ENCODE data around the gene CFL1. TPM values are rescaled to one million over a fixed set of nuclear protein-coding genes. Genes with fewer than 3 reads are reported as not detected.
"Not testable (repeated sequence)": the region's sequence is repeated elsewhere in the genome, so short reads cannot be mapped to it uniquely, and the experiment has no call there.

CFL1 gene
- total RNA-seq, 2 donors from 2014 or later: 1,740 to 2,016 TPM

- intact Hi-C loops (cut with DNase I, micrococcal nuclease): no loop called here
- peak in 1 of 2 donors; percentile 25 for DNase-seq
- ATAC-seq: no peak
Observed at GRCh38 chr11:65851811-65852507, 6.0 kb downstream of the CFL1 start.

GRCh38 chr11:65851083-65851579 is 6.8 kb downstream of the CFL1 start:
- DNase-seq: peak in 1 of 2 donors; percentile 26
- no peak for ATAC-seq
- intact Hi-C loops (cut with DNase I, micrococcal nuclease): no loop called here

DNA sequence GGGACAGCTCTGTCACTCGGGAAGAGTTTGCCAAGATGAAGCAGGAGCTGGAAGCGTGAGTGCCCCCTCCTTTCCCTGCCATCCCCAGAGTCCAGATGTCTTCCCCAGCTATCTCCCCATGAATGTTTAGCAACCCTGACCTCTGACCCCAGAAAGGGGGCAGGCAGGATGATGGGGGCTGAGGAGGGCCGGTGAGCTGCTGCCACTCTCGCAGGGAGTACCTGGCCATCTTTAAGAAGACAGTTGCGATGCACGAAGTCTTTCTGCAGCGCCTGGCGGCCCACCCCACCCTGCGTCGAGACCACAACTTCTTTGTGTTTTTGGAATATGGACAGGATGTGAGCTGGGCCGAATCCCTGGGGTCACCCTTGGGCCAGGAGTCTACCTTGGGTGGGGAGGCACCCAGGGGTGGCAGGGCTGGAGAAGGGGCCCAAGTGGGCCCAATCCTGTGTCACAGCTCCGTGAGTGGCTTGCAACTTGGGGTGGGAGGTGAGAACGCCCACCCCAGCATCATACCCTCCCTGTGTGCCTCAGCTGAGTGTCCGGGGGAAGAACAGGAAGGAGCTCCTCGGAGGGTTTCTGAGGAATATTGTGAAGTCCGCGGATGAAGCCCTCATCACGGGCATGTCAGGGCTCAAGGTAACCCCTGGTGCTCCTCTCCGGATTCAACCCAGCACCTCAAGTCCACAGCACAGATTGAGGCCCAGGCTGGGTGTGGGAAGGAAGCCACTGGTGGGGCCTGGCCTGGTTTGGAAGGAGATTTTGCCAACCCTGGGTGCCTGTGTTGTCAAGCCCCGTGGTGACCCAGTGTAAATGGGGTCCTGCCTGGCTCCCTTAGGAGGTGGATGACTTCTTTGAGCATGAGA is 7.5 kb downstream of the CFL1 start:
- intact Hi-C loops (cut with DNase I, micrococcal nuclease): no loop called here
- ATAC-seq: no peak
- peak in 1 of 2 donors; percentile 23 for DNase-seq

DNA sequence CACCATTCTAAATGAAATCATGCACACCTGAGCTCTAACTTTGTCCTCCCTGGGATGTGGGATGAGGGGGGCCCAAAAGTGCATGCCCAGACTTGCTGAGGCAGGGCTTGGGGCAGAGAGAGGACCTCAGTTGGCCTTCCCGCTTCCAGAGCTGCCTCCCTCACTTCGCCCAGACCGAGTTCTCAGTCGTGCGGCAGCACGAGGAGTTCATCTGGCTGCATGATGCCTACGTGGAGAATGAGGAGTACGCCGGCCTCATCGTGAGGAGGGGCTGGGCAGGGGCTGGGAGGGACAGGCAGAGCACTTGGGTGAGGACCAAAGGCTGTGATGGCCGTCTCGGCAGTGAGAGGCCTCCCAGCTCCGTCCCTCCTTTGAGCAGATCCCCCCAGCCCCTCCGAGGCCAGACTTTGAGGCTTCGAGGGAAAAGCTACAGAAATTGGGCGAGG is 8.2 kb downstream of the CFL1 start:
- intact Hi-C loops (cut with DNase I, micrococcal nuclease): no loop called here
- DNase-seq (no peak), ATAC-seq (no peak)

GRCh38 chr11:65849366-65849765 is 8.6 kb downstream of the CFL1 start:
- intact Hi-C loops (cut with DNase I, micrococcal nuclease): no loop called here
- no peak for ATAC-seq
- DNase-seq: peak in 1 of 2 donors; percentile 18

GRCh38 chr11:65848693-65849092 is 9.3 kb downstream of the CFL1 start:
- intact Hi-C loops (cut with DNase I, micrococcal nuclease); ATAC-seq; DNase-seq: not testable (repeated sequence)

DNA sequence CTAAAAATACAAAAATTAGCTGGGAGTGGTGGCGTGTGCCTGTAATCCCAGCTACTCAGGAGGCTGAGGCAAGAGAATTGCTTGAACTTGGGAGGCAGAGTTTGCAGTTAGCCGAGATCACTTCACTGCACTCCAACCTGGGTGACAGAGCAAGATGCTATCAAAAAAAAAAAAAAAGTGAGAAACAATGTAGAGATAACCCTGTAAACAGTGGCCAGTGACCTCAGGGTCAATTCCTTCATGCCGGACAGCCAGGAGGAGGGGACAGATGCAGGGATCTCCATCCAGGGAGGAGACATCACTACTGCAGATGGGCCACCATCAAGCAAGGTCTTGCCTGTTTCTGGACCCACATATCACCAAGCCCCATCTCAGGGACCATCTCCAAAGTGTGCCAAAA is 10.2 kb downstream of the CFL1 start:
- intact Hi-C loops (cut with DNase I, micrococcal nuclease): no loop called here
- ATAC-seq (no peak), DNase-seq (no peak)

GRCh38 chr11:65844231-65844872 is 13.6 kb downstream of the CFL1 start:
- peak in 1 of 2 donors; percentile 56 for DNase-seq
- intact Hi-C loops (cut with DNase I, micrococcal nuclease): no loop called here
- peak; percentile 74 for ATAC-seq

- DNase-seq (no peak), ATAC-seq (peak; percentile 24)
- intact Hi-C loops (cut with DNase I, micrococcal nuclease): no loop called here
Observed at GRCh38 chr11:65843811-65844210, 14.2 kb downstream of the CFL1 start.

DNA sequence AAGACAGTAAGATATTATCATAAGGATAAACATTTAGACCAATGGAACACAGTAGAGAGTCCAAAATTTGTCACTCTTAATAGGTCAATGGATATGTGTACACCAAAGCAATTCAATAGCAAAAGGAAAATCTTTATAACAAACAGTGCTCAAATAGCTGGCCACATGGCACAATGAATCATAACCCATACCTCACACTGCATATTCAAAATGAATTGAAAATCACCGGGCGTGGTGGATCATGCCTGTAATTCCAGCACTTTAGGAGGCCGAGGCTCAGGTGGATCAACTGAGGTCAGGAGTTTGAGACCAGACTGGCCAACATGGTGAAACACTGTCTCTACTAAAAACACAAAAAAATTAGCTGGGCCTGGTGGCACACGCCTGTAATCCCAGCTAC is 15.8 kb downstream of the CFL1 start:
- intact Hi-C loops (cut with DNase I, micrococcal nuclease): no loop called here
- ATAC-seq (peak; percentile 23), DNase-seq (no peak)

GRCh38 chr11:65834202-65834601 is 23.8 kb downstream of the CFL1 start:
- ATAC-seq: peak; percentile 5
- no peak for DNase-seq
- intact Hi-C loops (cut with DNase I, micrococcal nuclease): no loop called here

- DNase-seq: peak; percentile 94 to 96
- intact Hi-C loops (cut with DNase I, micrococcal nuclease): no loop called here
Observed at GRCh38 chr11:65833297-65834030, 24.5 kb downstream of the CFL1 start, which contains the start of gene SNX32. TSS of gene SNX32 (plus strand) at chr11:65833963. CDS start at chr11:65834066, 103 bp downstream.

DNA sequence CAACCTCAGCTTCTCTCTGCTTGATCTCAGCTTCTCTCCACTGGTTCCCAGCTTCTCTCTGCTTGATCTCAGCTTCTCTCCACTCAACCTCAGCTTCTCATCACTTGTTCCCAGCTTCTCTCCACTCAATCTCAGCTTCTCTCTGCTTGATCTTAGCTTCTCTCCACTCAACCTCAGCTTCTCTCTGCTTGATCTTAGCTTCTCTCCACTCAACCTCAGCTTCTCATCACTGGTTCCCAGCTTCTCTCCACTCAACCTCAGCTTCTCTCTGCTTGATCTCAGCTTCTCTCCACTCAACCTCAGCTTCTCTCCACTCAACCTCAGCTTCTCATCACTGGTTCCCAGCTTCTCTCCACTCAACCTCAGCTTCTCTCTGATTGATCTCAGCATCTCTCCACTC is 25.7 kb downstream of the CFL1 start:
- ATAC-seq; intact Hi-C loops (cut with DNase I, micrococcal nuclease); DNase-seq: not testable (repeated sequence)

More at GRCh38 chr11:65833297-65834030, 24.5 kb downstream of the CFL1 start, which contains the start of gene SNX32:
- ATAC-seq: peak; percentile 100

- ATAC-seq (no peak), DNase-seq (no peak)
- intact Hi-C loops (cut with DNase I, micrococcal nuclease): no loop called here
Observed at GRCh38 chr11:65829459-65829858, 28.5 kb downstream of the CFL1 start.

- intact Hi-C loops (cut with DNase I, micrococcal nuclease): no loop called here
Observed at GRCh38 chr11:65826984-65827735, 30.8 kb downstream of the CFL1 start.

DNA sequence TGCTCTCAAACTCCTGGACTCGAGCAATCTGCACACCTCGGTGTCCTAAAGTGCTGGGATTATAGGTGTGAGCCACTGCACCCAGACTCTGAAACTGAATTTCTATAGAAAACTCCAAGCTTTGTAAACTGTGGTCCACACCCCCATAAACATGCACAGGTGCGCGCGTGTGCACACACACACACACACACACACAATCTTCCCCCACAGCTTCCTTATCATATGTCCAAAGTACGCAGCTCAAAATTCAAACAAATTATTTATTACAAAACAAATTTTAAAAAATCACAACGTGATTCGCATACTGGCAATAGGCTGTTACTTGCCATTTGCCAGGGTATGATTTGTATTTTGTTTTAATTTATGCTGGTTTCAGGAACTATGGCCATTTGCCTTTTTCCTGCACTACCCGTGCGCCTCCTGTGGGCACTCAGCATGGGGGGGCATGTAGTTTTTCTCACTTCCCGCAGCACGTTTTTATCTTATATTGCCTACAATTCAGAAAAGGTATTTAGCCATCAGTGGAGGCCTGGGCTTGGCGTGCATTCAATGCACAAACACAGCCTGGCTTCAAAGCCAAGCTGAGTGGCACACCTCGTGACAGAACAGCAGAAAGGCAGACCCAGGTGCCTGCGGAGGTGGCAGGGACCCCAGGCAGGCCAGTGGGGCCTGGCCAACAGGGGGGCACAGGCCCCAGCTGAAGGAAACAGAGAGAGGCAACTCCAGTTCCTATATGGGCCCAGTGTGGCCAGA is 35.0 kb downstream of the CFL1 start:
- ATAC-seq (peak; percentile 56), DNase-seq (peak; percentile 57 to 66)
- intact Hi-C loops (cut with DNase I, micrococcal nuclease): no loop called here

More at GRCh38 chr11:65826984-65827735, 30.8 kb downstream of the CFL1 start:
- DNase-seq: no peak
- ATAC-seq: peak; percentile 46

GRCh38 chr11:65821107-65821506 is 36.9 kb downstream of the CFL1 start:
- DNase-seq (peak; percentile 64 to 85), ATAC-seq (peak; percentile 75)
- intact Hi-C loops (cut with DNase I, micrococcal nuclease): no loop called here

Data from left colon (tissue), 2 donors.